HK-2 (cell line): Measurements from ENCODE around the gene C15orf62.

ENCODE experiments used
- DNase-seq: peaks from one replicate; pipeline ENCODE4 v3.0.0-alpha.2; 2018; ENCODE audit not compliant: unreplicated experiment

The C15orf62 gene, protein sequence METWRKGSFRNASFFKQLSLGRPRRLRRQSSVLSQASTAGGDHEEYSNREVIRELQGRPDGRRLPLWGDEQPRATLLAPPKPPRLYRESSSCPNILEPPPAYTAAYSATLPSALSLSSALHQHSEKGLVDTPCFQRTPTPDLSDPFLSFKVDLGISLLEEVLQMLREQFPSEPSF

GRCh38 chr15:40769274-40770146 lies at the start of gene C15orf62:
Gene C15orf62, plus strand, starts transcription at chr15:40769980. Its CDS starts 516 bp downstream, at chr15:40770496.
- peak; percentile 73 for DNase-seq

DNA sequence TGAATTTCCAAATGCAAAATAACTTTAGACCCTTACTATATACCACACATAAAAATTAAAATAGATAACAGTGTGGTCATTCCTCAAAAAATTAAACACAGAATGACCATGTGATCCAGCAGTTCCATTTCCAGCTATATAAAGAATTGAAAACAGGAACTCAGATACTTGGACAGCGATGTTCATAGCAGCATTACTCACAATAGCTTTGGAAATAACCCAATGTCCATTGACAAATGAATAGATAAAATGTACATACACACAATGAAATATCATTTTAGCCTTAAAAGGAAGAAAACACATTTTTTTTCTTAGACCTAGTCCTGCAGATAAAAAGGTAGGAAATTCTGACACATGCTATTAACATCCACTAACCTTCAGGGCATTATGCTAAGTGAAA lies 48.1 kb upstream of the C15orf62 start:
- DNase-seq, result no peak

GRCh38 chr15:40722354-40722753 lies 47.4 kb upstream of the C15orf62 start:
- no peak for DNase-seq

DNA sequence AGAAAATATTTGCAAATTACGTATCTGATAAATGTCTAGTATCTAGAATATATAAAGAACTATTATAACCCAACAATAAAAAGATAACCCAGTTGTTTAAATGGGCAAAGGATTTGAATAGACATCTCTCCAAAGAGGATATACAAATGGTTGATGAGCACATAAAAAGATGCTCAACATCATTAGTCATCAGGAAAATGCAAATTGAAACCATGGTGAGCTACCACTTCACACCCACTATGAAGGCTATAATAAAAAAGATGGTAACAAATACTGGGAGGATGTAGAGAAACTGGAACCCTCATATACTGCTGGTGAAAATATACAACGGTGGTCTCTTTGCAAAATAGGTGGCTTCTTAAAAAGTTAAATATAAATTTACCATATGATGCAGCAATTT lies 46.8 kb upstream of the C15orf62 start:
- no peak for DNase-seq

- DNase-seq, result no peak
Measured at GRCh38 chr15:40723919-40724318, 45.9 kb upstream of the C15orf62 start.

DNA sequence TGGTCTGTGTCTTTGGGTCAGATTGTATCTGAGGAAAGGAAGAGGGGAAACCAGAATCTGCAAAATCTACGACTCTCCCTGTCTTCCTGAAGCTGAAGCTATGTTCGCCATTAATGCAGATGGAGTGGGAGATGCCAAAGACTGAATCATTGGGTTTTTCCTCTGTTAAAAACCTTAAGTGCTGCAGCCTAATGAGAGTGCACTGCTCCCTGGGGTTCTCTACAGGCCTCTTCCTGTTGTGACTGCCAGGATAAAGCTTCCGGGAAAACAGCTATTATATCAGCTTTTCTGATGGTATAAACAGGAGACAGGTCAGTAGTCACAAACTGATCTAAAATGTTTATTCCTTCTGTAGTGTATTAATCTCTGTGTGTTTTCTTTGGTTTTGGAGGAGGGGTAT lies 38.7 kb upstream of the C15orf62 start:
- DNase-seq, result no peak

- no peak for DNase-seq
Measured at GRCh38 chr15:40736575-40736974, 33.2 kb upstream of the C15orf62 start.

GRCh38 chr15:40737048-40737447 lies 32.7 kb upstream of the C15orf62 start:
- no peak for DNase-seq

DNA sequence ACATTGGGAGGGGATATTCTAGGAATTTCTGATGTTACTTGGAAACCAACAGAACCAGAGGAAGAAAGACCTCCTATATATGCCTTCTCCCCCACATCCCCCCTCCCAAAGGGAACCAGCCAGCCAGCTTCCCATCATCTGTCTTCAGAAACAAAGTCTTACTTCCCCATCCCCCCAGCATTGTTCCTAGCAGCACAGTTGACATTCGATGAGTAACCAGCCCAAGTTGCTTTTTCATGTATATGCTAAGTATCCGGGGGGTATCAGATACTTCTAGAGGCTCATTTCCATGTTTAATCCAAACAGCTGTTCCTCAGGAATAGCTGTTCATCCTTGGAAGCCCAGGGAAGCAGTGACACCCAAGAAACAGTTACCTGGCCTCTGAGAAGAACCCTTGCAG lies 30.7 kb upstream of the C15orf62 start:
- no peak for DNase-seq

- no peak for DNase-seq
Measured at GRCh38 chr15:40739854-40740253, 29.9 kb upstream of the C15orf62 start.

DNA sequence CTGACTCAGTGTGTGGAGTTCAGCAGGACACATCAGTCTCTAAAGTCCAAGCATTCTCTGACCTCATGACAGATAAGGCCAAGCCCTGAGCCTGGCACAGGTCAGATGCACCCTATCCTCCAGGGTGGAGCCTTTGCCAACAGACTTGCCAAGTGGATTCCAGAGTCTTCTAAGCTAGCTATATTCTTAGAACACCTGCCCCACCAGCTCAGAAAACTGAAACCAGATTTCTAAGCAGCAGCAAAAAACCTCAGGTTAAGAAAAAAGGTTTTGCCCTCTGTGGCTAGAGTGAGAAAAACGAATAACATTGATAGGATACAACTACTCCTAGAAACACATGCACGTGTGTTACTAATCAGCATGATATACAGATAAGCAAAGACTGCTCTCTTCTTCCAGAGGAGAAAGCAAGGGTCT lies 26.3 kb upstream of the C15orf62 start:
- no peak for DNase-seq

DNA sequence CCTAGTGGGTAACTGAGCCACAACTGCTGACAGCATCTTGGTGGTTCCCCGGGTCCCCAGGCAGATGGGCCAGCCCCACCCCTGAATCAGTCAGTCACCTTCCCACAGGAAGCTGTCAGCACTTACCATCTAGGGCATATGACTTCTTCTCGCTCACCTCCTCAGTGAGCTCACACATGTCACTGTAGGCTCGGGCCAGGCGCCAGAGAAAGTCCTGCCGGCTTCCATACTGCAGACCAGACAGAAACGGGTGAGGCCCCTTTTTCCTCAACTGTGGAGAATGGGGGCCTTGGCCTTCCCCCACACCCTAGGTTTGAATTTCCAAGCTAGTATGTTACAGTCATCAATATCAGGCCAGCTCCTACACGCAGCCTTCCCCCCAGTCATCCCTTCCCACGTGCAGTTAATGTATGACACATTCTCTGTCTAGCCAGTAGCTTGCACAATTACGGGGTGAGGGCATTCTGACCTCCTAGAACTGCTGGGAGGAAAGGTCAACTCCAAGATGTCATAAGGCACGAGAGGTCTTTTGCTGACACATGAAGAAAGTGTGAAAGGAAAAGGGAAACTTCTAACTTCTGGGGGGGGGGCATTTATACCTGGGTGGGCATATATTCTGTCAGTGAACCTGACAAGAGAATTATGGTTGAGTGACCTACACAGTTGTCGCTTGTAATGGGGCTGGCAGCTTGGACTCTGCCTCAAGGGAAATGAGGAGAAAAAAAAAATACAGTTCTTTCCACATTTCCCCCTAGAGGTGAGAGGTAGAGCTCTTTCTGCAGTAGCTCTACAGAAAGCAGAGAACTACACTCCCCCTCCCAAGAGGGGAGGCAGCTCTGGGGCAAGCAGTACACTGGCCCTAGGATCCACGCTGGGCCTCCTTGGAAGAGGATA lies 25.6 kb upstream of the C15orf62 start:
- peak; percentile 45 for DNase-seq

DNA sequence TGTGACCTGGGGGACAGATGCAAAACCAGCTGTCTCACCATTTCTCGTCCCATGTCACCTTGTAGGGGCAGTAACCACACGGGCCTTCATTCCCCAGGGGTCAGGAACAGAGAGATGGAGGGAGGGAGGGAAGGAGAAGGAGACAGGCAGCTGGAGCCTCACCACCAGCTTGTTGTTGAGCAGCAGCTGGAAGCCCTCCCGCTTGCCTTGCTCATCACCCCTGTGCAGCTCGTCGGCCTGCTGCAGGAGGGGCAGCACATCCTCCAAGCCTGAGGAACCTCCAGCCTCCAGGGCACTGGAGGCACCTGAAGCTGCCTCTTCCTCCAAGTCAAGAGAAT lies 25.0 kb upstream of the C15orf62 start:
- DNase-seq, result no peak

- no peak for DNase-seq
Measured at GRCh38 chr15:40746916-40747418, 22.8 kb upstream of the C15orf62 start.

DNA sequence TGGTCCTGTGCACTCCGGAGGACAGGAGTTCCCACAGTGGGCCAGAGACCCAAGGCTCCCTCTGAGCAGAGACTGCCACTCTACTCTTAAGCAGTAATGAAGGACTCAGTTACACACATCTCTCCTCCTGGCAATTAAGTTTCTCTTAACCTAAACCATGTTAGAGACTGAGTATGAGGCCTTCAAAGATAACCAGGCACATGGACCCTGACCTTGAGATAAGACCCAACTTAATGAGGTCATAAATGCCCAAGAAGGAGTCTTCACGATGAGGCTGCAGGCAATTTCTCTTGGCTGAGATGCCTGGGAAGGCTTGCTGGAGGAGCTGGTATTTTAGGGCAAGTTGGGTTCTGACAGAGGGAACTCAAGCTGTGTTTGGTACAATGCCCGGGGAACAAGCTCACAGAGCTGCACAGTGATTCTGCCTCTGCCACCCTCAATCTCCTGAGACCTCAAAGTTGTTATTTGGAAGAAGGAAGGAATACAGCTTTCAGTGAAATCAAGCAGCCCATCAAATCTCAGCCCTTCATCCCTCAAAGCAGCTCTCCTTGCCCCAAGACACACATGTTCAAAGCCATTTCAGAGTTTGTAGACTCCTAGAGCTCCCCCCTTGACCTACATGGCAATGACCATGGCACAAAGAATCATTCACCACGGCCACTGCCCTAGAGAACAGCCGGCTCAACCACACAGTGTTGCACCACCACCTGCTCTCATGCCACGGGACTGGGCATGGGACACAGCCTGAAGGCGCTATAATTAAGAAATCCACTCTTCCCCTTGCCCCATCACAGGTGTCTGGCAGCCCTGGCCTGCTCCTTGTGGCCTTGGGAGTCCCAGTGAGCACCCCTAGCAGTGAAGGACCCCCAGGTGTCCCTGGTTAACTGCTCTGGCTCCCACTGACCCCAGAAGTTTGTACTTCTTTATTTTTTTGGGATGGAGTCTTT lies 21.8 kb upstream of the C15orf62 start:
- DNase-seq, result no peak

DNA sequence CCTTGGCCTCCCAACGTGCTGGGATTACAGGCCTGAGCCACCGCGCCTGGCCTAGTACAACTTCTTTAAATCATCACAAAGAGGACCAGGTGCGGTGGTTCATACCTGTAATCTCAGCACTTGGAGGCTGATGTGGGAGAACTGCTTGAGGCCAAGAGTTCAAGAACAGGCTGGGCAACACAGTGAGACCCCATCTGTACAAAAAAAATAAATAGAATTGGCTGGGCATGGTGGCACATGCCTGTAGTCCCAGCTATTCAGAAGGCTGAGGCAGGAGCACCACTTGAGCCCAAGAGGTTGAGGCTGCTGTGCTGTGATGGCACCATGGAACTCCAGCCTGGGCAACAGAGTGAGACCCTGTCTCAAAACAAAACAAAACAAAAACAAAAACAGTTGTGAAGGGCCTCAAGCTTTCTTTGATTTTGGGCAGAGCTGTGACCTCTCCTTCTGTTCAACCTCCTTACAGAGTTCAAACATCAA lies 20.6 kb upstream of the C15orf62 start:
- DNase-seq, result no peak

DNA sequence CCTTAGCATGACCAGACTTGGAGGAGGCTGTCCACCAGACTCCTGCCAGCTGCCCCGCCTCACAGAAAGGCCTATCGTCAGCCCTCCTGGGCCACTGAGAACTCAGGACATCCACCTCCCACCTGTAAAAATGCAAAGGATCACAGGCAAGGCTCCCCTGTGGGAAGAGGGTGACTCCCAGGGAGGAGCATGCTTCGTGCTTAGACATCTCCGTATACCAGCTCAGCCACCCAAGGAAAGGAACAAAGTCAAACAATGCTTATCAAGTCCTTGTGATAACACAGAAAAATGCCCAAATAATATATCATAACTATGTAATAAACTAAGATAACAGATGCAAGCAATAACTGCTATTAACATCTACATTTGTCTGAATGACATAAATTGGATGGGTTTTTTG lies 18.9 kb upstream of the C15orf62 start:
- DNase-seq, result no peak

GRCh38 chr15:40751745-40752144 lies 18.0 kb upstream of the C15orf62 start:
- no peak for DNase-seq

DNA sequence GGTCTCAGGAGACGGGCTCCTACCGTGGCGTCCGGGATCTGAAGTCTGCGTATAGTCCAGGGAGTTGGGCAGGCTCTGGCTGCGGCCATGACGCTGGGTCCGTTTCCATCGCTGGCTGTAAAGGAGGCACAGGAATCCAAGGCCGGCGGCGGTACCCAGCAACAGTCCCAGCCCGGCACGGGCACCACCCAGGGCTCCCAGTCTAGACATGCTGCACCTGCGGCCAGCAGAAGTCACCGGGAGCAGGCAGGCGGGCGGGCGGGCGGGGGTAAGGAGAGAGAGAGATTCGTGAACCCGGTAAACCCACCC lies 15.3 kb upstream of the C15orf62 start:
- DNase-seq, result no peak

- DNase-seq, result peak; percentile 85
Measured at GRCh38 chr15:40754883-40755811, 14.6 kb upstream of the C15orf62 start, which contains the start of gene RMDN3. Gene RMDN3, minus strand, starts transcription at chr15:40755254. Its CDS starts 471 bp downstream, at chr15:40754783.
